WTC11 (cell line): ENCODE results near the gene FHIT. TPM values are rescaled to one million over a fixed set of nuclear protein-coding genes. Genes with fewer than 3 reads are reported as not detected.

Experiments
- ATAC-seq: fragments of 200-7000 bp; cut with Tn5 transposase; 2 replicates; pipeline ENCODE4 v1.10.0; 2021; ENCODE audit warnings: mild to moderate bottlenecking, moderate library complexity
- CTCF ChIA-PET: fragments of 300-600 bp; sonication (Branson Sonifier 250); formaldehyde crosslinking; loops from one replicate; lab custom pipeline; 2021; ENCODE audit warnings: antibody characterized with exemption; lab: Charles Lee
- POLR2A ChIA-PET: fragments of 350-600 bp; sonication (Branson Sonifier 250); formaldehyde crosslinking; loops from one replicate; lab custom pipeline; 2021; ENCODE audit warnings: antibody characterized with exemption; lab: Charles Lee
- DNase-seq: peaks from one replicate; pipeline ENCODE4 v3.0.0; 2021; ENCODE audit warnings: low spot score
- H3K27ac Mint-ChIP-seq: 2 replicates; pipeline ENCODE4 v1.8.0; 2021; ENCODE audit warnings: mixed read lengths
- H3K27me3 Mint-ChIP-seq: 2 replicates; pipeline ENCODE4 v1.8.0; 2021; ENCODE audit warnings: low read depth, mild to moderate bottlenecking, moderate library complexity, mixed read lengths
- H3K36me3 Mint-ChIP-seq: 2 replicates; pipeline ENCODE4 v1.8.0; 2021; ENCODE audit warnings: mixed read lengths
- H3K4me1 Mint-ChIP-seq: 2 replicates; pipeline ENCODE4 v1.8.0; 2022; ENCODE audit warnings: mixed read lengths
- H3K4me3 Mint-ChIP-seq: 2 replicates; pipeline ENCODE4 v1.8.0; 2021; ENCODE audit warnings: mild to moderate bottlenecking, moderate library complexity, mixed read lengths
- H3K9me3 Mint-ChIP-seq: 2 replicates; pipeline ENCODE4 v1.8.0; 2021; ENCODE audit warnings: mixed read lengths
- ARID4B ChIP-seq: sonication (generic); formaldehyde crosslinking; IDR thresholded peaks from 2 replicates; pipeline ENCODE4 v1.8.0; 2023; ENCODE audit warnings: missing genetic modification reagents, mild to moderate bottlenecking, borderline replicate concordance
- ATF2 ChIP-seq: sonication (generic); formaldehyde crosslinking; IDR thresholded peaks from 2 replicates; pipeline ENCODE4 v1.8.1; 2022; ENCODE audit warnings: low read depth, missing genetic modification reagents, borderline replicate concordance
- EMX1 ChIP-seq: fragments of 250-450 bp; sonication (Bioruptor Pico); IDR thresholded peaks from 2 replicates; pipeline ENCODE4 v1.8.0; 2021; ENCODE audit warnings: mild to moderate bottlenecking
- ERG ChIP-seq: fragments of 250-450 bp; sonication (Bioruptor Pico); IDR thresholded peaks from 2 replicates; pipeline ENCODE4 v1.8.0; 2021; ENCODE audit warnings: mild to moderate bottlenecking
- FOXK1 ChIP-seq: sonication (generic); formaldehyde crosslinking; IDR thresholded peaks from 2 replicates; pipeline ENCODE4 v1.8.0; 2022; ENCODE audit warnings: mild to moderate bottlenecking, moderate library complexity, missing genetic modification reagents
- GRHL2 ChIP-seq: fragments of 250-450 bp; sonication (Bioruptor Pico); IDR thresholded peaks from 2 replicates; pipeline ENCODE4 v1.8.0; 2022; ENCODE audit warnings: mild to moderate bottlenecking, moderate library complexity; ENCODE audit not compliant: insufficient replicate concordance, severe bottlenecking
- MLX ChIP-seq: sonication (generic); formaldehyde crosslinking; IDR thresholded peaks from 2 replicates; pipeline ENCODE4 v1.8.1; 2023; ENCODE audit warnings: mild to moderate bottlenecking, missing genetic modification reagents, moderate library complexity
- MXD4 ChIP-seq: fragments of 250-450 bp; sonication (Bioruptor Pico); IDR thresholded peaks from 2 replicates; pipeline ENCODE4 v1.8.0; 2021; ENCODE audit warnings: mild to moderate bottlenecking, moderate library complexity, borderline replicate concordance
- NFYB ChIP-seq: sonication (generic); formaldehyde crosslinking; conservative IDR thresholded peaks from 2 replicates; pipeline ENCODE4 v1.8.0; 2022; ENCODE audit warnings: low read depth, missing genetic modification reagents
- RELA ChIP-seq: sonication (generic); formaldehyde crosslinking; IDR thresholded peaks from 2 replicates; pipeline ENCODE4 v1.8.1; 2022; ENCODE audit warnings: missing genetic modification reagents, mild to moderate bottlenecking, borderline replicate concordance
- SMAD3 ChIP-seq: sonication (generic); formaldehyde crosslinking; IDR thresholded peaks from 2 replicates; pipeline ENCODE4 v1.8.0; 2022; ENCODE audit warnings: missing genetic modification reagents, mild to moderate bottlenecking, borderline replicate concordance
- SMAD4 ChIP-seq: sonication (generic); formaldehyde crosslinking; IDR thresholded peaks from 2 replicates; pipeline ENCODE4 v1.8.0; 2022; ENCODE audit warnings: mild to moderate bottlenecking, missing genetic modification reagents
- SOX15 ChIP-seq: fragments of 250-450 bp; sonication (Bioruptor Pico); IDR thresholded peaks from 2 replicates; pipeline ENCODE4 v1.9.0; 2021; ENCODE audit warnings: mild to moderate bottlenecking
- TP53 ChIP-seq: sonication (generic); formaldehyde crosslinking; IDR thresholded peaks from 2 replicates; pipeline ENCODE4 v1.8.1; 2023; ENCODE audit warnings: mild to moderate bottlenecking, missing genetic modification reagents
- ZBTB21 ChIP-seq: sonication (generic); formaldehyde crosslinking; IDR thresholded peaks from 2 replicates; pipeline ENCODE4 v1.8.1; 2023; ENCODE audit warnings: mild to moderate bottlenecking, missing genetic modification reagents, borderline replicate concordance
- ZNF121 ChIP-seq: sonication (generic); formaldehyde crosslinking; IDR thresholded peaks from 2 replicates; pipeline ENCODE4 v1.8.0; 2023; ENCODE audit warnings: missing genetic modification reagents
- ZNF138 ChIP-seq: sonication (generic); formaldehyde crosslinking; conservative IDR thresholded peaks from 2 replicates; pipeline ENCODE4 v1.8.1; 2022; ENCODE audit warnings: mild to moderate bottlenecking, moderate library complexity, missing genetic modification reagents
- ZNF219 ChIP-seq: sonication (generic); formaldehyde crosslinking; IDR thresholded peaks from 2 replicates; pipeline ENCODE4 v1.8.0; 2023; ENCODE audit warnings: missing genetic modification reagents, mild to moderate bottlenecking, borderline replicate concordance
- ZNF416 ChIP-seq: fragments of 250-450 bp; sonication (Bioruptor Pico); IDR thresholded peaks from 2 replicates; pipeline ENCODE4 v1.9.0; 2021; ENCODE audit warnings: mild to moderate bottlenecking, inconsistent platforms
- total RNA-seq: library from RNA; stranded (reverse); gene quantifications from 3 replicates; pipeline ENCODE4 v1.2.3, GENCODE V29; 2021
- TF ChIP-seq, protein P1 (sequence below): sonication (generic); formaldehyde crosslinking; IDR thresholded peaks from 2 replicates; pipeline ENCODE4 v1.8.1; 2023; ENCODE audit warnings: mild to moderate bottlenecking, missing genetic modification reagents
- TF ChIP-seq, protein P2 (sequence below): sonication (generic); formaldehyde crosslinking; IDR thresholded peaks from 2 replicates; pipeline ENCODE4 v1.8.1; 2023; ENCODE audit warnings: mild to moderate bottlenecking, moderate library complexity, missing genetic modification reagents

The FHIT gene
- total RNA-seq, 1 experiment from 2014 or later: 2.6 TPM

DNA sequence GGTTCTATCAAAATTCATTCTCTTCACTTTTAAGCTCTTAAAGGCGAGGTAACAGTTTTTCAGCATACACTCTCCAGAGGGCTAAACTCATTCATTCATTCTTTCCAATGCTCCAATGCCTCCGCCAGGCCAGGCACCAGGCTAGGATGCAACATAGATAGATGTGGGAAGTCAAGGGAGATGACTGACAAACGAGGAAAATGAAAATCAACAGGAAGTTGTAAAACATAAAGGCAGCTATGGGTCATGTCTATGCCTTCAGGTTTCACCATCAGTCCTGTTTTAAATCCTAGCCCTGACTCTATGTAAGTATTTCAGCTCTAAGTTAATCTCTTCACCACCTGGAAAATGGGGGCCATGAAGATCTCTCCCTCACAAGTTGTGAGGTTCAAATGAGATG, 797.9 kb downstream of the FHIT start:
- DNase-seq: no peak
- Mint-ChIP-seq H3K27ac (no peak overlapping the region), H3K4me3 (no peak overlapping the region), H3K36me3 (peaks cover 4% of the 10 kb centered on the region; the same call in 1 of the 2 replicates), H3K27me3 (no peaks in the 10 kb centered on the region), H3K9me3 (peaks cover 7% of the 10 kb centered on the region), H3K4me1 (peaks cover 3% of the 10 kb centered on the region; the same call in 1 of the 2 replicates)
- ChIA-PET CTCF (no interaction called here), POLR2A (no interaction called here)
- TF ChIP-seq ZNF121 (no peak), SMAD3 (CRISPR knock-in tag) (no peak), ZBTB21 (CRISPR knock-in tag) (no peak), NFYB (CRISPR knock-in tag) (no peak), ZNF416 (no peak), FOXK1 (CRISPR knock-in tag) (no peak), ARID4B (CRISPR knock-in tag) (no peak), MLX (CRISPR knock-in tag) (no peak), ATF2 (CRISPR knock-in tag) (no peak), TP53 (CRISPR knock-in tag) (no peak), GRHL2 (CRISPR knock-in tag) (no peak), SMAD4 (CRISPR knock-in tag) (no peak), ERG (CRISPR knock-in tag) (no peak), RELA (CRISPR knock-in tag) (no peak)
- TF ChIP-seq, protein P1, sequence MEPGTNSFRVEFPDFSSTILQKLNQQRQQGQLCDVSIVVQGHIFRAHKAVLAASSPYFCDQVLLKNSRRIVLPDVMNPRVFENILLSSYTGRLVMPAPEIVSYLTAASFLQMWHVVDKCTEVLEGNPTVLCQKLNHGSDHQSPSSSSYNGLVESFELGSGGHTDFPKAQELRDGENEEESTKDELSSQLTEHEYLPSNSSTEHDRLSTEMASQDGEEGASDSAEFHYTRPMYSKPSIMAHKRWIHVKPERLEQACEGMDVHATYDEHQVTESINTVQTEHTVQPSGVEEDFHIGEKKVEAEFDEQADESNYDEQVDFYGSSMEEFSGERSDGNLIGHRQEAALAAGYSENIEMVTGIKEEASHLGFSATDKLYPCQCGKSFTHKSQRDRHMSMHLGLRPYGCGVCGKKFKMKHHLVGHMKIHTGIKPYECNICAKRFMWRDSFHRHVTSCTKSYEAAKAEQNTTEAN (CRISPR knock-in tag): no peak
- ATAC-seq: no peak

DNA sequence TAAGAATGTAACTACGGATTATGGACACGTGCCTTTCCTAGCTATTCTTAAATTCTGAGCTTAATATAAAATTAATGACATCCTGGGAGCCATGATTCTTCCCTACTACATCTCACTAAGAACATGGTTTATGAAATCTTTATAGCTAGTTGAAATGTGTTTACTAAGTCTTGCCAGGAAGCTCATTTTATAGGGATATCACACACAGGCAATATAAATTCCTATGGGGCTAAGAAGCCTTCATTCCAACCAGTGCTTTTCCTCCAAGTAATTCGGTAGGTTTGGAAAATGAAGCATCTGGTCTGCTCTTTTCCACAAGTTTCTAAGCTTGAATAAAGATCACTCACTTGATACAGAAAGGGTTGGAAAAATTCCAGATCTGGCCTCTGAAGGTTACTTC, 802.6 kb downstream of the FHIT start:
- no peak for DNase-seq
- Mint-ChIP-seq H3K27me3 (no peaks in the 10 kb centered on the region), H3K9me3 (no peaks in the 10 kb centered on the region), H3K4me3 (no peak overlapping the region), H3K4me1 (peaks cover 9% of the 10 kb centered on the region), H3K27ac (no peak overlapping the region), H3K36me3 (peaks cover 2% of the 10 kb centered on the region; the same call in 1 of the 2 replicates)
- ChIA-PET POLR2A (no interaction called here), CTCF (interaction anchor here (0.6 to 1.2 kb wide), 3 partner anchors 17 to 591 kb away, joined by 3 to 4 read pairs (median 3); no protein-coding TSS in a partner anchor)
- no peak for ATAC-seq
- TF ChIP-seq ZNF121: no peak
- no peak for TF ChIP-seq SOX15 (CRISPR knock-in tag)
- TF ChIP-seq MXD4: no peak
- TF ChIP-seq EMX1: no peak
- TF ChIP-seq ZNF219 (CRISPR knock-in tag): no peak
- no peak for TF ChIP-seq SMAD3 (CRISPR knock-in tag)
- TF ChIP-seq ZNF138: no peak
- no peak for TF ChIP-seq ZNF416
- TF ChIP-seq, protein P2, sequence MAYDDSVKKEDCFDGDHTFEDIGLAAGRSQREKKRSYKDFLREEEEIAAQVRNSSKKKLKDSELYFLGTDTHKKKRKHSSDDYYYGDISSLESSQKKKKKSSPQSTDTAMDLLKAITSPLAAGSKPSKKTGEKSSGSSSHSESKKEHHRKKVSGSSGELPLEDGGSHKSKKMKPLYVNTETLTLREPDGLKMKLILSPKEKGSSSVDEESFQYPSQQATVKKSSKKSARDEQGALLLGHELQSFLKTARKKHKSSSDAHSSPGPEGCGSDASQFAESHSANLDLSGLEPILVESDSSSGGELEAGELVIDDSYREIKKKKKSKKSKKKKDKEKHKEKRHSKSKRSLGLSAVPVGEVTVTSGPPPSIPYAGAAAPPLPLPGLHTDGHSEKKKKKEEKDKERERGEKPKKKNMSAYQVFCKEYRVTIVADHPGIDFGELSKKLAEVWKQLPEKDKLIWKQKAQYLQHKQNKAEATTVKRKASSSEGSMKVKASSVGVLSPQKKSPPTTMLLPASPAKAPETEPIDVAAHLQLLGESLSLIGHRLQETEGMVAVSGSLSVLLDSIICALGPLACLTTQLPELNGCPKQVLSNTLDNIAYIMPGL (CRISPR knock-in tag): no peak
